IPS DF 19.7 (cell line): ENCODE measurements around the gene AKR1B1.
"Not testable (repeated sequence)": the region's sequence is repeated elsewhere in the genome, so short reads cannot be mapped to it uniquely, and the experiment has no call there.

Source experiments
- DNase-seq: peaks from one replicate; pipeline ENCODE4 v3.0.0-alpha.2; 2013; ENCODE audit warnings: low read depth, low spot score

AKR1B1 gene

DNA sequence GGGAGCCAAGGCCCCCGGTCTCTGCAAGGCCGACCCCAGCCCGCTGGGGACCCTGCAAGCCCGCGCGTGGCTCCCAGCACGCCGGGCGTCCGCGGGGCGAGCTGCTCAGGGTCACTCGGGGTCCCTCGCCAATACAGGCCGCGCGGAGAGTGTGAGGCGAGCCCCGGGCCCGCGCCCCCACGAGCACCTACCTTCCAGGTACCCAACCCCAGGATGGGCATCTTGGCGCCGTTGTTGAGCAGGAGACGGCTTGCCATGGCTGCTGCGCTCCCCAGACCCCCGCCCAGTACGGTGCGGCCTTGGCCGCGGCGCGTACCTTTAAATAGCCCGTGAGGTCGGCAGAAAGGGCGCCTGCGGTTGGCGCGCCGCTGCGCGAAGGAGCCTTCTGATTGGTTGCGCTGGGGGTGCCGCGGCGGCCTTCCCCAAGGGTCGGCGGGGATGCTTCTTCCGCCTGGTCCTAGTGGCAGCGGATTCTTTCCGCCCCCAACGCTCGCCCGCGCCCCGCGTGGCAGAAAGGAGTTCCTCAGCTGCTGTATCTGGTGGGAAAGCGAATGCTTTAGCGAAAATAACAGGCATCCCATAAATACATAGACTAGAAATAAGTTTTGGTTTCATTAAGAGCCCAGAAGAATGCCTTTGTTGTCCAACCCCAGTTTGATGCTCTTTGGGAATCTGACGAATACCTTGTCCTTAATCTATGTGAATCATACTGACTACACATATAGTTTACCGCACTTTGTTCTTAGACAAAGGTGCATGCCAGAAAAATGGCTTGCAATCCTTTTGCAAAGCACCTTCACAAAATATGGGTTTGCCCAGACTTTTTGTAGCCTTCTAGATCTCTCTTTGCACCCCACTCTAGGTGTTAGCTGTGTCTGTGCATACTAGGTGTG is at the start of gene AKR1B1:
AKR1B1 (minus strand) TSS at position 295 of the 893 bp plus-strand sequence; CDS start at position 257, 38 bp downstream.
- peak; percentile 79 for DNase-seq

DNA sequence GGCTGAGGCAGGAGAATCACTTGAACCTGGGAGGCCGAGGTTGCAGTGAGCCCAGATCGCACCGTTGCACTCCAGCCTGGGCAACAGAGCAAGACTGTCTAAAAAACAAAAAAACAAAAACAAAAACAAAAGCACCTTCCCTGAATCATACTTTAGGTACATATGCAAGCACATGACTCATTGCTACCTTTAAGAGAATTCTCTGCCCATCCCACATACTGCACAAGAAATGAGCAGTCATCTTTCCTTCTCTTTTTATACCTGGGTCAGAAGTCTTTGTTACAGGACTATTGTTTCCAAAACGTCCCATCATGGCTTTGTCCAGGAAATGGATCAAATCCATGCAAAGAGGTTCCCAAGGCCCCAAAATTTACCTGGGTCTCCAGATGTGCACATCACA is 47.0 kb upstream of the AKR1B1 start:
- no peak for DNase-seq

DNA sequence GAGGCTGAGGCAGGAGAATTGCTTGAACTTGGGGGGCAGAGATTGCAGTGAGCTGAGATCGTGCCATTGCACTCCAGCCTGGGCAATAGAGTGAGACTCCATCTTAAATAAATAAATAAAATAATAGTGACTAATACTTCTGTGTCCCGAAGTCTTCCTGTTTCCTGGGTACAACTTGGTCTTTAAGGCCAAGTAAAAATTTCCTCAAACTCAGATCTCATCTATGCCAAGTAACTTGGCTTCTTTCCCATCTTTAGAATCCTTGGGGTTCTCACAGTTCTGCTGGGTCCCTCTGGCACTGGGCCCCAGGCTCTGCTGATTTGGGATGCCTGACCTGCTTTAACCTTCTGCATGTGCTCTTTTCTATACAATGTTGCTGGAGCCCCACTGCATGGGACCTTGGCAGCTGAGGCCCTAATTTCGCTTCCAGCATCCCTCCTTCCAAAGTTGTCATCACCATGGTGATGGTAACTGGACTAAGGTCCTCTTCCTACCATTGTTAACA is 45.8 kb upstream of the AKR1B1 start:
- DNase-seq: no peak

DNA sequence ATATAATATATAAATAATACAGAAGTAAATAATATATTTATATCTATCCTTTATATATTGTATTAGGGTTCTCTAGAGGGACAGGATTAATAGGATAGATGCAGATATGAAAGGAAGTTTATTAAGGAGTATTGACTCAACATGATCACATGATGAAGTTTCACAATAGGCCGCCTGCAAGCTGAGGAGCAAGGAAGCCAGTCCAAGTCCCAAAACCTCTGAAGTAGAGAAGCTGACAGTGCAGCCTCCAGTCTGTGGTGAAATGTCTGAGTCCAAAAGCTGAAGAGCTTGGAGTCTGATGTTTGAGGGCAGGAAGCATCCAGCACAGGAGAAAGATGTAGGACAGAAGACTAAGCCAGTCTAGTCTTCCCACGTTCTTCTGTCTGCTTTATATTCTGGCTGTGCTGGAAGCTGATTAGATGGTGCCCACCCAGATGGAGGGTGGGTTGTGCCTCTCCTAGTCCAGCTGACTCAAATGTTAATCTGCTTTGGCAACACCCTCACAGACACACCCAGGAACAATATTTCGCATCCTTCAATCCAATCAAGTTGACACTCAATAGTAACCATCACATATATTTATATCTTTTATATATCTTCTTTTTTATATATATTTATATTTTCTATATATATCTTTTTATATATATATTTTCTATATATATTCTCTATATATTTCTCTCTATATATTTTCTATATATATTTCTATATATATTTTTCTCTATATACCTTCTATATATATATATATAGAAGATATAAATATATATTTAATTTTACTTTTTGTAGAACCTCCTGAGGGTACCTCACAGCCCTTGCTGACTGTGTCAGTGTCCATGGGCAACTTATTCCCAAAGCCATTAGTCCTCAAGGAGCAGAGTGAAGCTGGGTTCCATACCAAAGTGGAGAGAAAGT is 43.8 kb upstream of the AKR1B1 start:
- no peak for DNase-seq

DNA sequence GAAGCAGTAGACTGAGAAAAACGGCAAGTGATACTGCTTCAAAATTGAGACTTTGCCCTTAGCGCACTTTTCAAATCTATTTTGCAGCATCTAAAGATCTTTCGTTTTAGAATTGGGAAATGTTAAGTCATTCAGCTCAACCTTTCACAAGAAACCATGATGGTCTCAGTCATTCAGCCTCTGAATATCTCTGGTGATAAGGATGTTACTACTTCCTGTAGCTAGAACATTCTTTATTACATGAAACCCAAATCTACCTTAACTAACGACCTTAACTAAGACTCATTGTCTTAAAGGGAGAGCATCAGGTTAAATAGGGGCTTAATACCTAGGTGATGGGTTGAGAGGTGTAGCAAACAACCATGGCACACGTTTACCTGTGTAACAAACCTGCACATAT is 42.1 kb upstream of the AKR1B1 start:
- no peak for DNase-seq

DNA sequence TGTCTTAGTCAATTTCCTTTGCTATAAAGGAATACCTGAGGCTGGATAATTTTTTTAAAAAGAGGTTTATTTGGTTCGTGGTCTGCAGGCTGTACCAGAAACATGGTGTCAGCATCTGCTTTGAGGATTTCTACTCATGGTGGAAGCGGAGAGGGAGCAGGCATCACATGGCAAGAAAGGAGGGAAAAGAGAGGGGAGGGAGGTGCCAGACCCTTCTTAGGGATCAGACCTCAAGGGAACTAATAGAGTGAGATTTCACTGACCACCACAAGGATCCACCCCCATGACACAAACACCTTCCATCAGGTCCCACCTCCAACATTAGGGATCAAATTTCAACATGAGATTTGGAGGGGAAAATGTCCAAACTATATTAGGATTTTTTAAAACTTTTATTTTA is 41.5 kb upstream of the AKR1B1 start:
- DNase-seq: no peak

DNA sequence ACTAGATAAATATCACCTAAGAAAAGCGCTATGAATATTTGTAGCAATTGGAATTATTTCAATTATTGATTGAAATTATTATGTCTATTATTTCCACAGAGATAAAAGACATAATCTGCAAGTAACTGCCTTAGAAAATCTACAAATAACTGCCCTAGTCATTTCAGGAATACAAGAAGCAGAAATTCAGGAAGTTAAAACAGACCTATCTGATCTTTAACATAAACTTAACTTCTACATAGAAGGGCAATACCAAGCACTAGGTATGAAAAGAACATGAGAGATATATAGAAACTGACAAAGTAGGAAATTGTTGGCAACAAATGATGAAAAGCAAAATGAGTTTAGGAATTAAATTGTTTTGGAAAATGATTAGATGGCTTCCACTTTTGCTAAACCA is 36.6 kb upstream of the AKR1B1 start:
- no peak for DNase-seq

DNA sequence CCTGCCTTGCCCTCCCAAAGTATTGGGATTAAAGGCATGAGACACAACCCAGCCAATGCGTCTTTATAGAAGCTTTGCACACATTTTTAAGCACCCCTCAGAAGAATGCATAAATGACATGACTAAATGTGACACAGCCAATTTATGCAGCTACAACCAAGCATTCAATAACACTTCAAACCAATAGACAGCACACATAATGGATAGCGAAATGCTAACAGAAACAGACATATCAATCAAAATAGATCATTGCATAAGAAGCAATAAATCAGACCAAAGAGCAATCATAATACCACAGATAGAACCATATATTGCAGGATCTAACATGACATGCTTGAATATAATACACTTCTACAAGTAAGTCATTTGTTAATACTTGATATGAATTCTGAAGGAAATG is 34.2 kb upstream of the AKR1B1 start:
- DNase-seq: no peak

DNA sequence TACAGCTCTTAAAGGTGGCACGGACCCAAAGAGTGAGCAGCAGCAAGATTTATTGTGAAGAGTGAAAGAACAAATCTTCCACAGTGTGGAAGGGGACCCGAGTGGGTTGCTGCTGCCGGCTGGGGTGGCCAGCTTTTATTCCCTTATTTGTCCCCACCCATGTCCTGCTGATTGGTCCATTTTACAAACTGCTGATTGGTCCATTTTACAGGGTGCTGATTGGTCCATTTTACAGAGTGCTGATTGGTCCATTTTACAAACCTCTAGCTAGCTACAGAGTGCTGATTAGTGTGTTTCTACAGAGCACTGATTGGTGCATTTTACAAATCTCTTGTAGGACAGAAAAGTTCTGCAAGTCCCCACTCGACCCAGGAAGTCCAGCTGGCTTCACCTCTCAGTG is 28.8 kb upstream of the AKR1B1 start:
- DNase-seq: not testable (repeated sequence)

DNA sequence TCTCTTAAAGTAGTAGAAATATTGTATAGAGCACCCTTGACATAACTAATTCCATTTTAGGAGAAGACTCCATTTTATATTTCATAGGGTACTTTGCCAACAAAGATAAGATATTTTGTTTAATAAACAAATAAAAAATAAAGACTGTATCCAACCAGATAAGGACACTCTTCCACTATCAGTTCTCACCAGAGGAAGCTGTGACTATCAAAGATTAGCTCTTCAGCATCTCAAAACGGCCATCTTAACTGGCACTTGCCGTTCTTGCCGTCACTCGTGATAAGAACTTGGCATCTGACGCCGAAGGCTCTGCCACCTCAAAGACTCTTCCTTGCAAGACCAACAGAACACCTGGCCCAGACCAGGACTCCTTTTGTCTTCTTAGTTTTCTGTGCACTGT is 26.3 kb upstream of the AKR1B1 start:
- no peak for DNase-seq

DNA sequence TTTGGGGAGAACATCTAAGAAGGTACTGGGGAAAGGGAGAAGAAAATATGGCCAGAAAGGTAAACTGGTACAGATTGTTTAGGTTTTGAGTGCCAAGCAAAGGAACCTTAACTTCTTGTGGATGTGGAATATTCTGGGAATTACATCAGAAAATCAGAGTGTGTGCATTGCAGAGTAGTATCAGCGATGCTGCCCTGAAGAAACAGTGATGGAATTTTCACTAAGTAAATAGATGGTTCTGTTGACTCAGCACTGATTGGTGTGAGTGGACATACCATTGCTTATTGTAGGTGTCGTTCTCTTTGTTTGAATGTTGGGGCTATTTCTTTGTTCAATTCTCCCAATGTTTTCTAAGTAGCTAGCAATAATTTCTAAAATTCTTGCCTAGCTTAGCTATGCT is 24.4 kb upstream of the AKR1B1 start:
- no peak for DNase-seq

DNA sequence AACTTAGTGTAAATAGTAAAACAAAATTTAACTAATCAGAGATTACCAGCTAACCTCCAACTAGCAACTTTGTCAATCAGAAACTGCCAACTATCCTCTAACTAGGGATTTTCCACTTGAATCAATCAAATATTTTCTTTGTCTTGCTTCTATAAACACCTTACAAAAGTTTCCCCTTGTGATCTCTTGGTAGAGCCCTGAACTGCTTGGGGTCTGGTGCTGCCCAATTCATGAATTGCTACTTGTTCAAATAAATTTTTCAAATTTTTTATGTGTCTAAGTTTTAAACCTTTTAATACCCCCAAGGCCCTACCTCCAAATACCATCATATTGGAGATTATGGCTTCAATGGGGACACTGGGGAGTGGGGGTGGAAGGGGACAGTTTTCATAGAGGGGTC is 24.0 kb upstream of the AKR1B1 start:
- DNase-seq: no peak

DNA sequence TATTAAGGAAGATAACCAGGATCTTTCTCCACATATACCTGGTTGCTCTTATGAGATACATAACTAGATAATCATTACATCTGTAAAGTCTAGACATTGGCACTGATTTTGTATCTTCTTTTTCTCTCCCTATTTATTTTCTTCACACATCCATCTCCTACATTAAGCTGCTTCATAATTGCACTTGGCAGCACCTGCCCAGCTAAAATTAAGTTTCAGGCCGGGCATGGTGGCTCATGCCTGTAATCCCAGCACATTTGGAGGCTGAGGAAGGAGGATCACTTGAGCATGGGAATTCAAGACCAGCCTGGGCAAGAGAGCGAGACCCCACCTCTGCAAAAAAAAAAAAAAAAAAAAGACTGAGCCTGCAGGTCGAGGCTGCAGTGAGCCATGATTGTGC is 22.3 kb upstream of the AKR1B1 start:
- DNase-seq: no peak

DNA sequence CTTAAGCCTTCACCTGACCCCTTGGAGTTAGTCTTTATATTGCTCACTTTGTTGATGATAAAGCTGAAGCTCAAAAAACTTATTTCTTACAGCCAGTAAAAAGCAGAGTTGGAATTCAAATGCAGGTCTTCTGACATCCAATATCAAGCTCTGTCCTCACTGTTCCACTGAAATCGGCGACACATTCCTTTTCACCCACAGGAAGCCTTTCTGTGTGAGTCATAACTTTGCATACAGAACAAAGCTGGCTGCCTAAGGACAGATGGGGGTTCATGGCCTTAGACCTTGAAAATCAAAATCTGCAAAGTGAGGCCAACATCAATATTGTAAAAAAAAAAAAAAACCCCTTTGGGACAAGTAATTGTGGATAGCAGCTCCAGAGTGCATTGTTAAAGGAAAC is 21.8 kb upstream of the AKR1B1 start:
- DNase-seq: no peak

DNA sequence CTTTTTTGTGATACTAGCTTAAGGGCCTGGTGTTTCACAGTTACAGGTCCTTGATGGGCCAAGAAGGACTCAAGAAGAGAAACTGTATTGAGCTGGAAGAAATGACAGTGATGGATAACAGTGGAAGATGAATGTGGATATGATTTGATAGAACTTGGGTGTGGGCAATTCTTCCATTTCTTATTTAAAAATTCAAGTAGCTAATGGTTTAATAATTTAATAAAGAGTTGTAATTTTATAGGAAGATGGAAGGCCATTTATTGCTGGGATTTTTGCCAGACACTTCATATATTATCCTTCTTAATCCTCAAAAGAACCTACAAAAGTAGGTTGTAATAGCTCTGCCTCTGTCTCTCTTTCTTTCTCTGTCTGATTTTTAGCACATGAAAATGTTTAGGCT is 21.3 kb upstream of the AKR1B1 start:
- no peak for DNase-seq

DNA sequence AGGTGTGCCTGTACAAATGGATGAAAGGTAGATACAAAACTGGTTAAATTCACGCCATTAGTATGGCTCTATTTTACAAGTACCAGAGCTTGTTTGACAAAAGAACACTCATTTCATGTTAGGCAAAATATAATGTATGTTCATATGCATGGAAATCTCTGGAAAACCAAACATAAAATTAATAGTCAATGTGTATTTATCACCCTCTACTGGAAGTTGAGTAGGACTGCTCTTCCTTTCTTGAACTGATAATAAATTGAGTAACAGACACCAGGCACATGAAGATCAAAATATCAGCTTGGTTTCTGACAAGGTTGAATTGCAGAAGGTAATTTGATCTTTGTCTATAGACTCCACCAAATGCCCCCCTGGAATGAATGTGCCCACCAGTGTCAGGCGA is 19.8 kb upstream of the AKR1B1 start:
- DNase-seq: no peak

DNA sequence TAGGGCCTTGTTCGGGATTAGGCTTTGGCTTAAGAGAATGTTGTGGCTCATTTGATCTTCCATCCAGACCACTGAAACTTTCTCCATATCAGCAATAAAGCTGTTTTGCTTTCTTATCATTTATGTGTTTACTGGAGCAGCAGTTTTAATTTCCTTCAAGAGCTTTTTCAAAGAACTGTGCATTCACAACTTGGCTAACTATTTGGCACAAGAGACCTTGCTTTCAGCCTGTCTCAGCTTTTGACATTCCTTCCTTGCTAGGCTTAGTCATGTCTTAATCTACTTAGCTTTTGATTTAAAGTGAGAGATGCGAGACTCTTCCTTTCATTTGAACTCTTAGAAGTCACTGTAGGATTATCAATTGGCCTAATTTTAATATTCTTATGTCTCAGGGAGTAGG is 19.1 kb upstream of the AKR1B1 start:
- no peak for DNase-seq

DNA sequence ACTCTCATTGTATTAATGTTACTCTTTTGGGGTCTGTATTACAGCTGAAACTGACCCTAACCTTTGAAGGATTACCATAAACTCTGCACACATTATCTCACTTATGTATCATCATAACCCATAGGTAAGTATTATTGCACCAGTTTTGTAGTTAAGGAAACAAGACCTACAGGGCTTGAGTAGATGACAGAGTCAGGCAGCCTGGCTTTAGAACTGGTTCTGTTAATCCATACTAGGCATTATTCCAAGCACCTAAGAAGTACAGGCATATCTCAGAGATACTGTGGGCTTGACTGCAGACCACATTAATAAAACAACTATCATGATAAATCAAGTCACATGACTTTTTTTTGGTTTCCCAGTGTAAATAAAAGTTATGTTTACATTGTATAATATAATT is 17.1 kb upstream of the AKR1B1 start:
- no peak for DNase-seq

DNA sequence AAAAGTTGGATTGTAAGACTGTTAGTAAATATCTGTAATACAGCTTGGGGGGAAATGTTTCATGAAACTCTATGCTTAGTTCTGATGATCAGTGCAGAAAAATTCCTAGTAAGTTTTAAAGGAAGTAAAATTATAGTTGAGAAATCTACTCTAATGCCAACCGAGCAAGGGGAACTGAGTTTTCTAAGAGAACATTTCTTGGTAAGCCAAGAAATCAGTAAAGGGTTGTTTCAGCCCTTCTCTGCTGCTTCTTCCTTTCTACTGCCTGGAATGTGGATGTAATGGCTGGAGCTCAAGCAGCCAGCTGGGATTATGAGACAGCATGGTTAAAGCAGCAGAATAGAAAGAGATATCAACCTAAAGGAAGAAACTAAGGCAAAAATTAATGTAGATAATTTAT is 15.9 kb upstream of the AKR1B1 start:
- DNase-seq: no peak

DNA sequence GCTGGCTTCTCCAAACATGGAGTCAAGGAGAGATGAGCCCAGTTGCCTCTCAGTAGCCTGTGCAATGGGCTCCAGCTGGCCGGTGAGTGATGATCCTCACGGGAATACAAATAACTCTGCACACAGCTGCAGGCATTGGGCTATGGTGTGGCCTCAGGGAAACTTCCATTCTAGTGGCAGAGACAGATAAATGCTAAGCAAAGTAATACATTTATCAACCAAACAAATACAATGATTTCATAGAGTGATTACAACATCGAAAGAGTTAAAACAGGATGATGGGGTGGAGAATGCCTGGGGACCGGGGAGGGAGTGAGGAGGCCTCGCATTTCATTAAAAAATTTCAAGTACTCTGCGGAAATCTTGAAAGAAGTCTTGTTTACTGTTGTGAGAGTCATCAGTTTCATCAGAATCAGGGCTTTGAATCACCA is 15.0 kb upstream of the AKR1B1 start:
- no peak for DNase-seq

DNA sequence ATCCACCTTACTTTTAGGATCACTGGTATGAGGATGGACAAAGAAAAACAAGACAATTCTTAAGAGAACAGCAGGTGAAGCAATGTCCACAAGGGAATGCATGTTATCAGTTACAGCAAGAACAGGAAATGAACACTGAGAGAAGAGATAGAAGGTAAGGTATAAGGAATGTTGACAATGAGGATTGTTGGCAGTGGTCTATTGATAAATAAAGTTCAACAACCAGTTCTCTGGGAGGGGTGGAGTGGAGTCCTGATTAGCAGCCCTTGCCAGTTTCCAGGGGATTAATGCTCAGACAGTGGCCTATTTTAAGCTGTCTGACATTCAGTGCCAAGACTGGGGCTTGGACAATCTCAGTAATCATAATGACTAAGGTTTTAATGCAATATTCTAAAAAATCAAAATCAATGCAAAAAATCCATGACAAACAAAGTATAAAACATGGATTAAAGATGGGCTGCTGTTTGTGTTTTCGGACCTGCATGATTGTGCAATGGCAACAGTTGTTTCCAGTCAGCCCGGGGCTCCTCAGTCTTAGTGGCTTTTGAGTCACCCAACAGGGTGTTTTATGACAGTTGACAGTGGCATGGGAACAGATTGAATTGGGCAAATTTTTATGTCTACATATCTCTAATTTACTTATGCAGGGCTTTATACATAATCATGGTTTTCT is 13.8 kb upstream of the AKR1B1 start:
- no peak for DNase-seq

DNA sequence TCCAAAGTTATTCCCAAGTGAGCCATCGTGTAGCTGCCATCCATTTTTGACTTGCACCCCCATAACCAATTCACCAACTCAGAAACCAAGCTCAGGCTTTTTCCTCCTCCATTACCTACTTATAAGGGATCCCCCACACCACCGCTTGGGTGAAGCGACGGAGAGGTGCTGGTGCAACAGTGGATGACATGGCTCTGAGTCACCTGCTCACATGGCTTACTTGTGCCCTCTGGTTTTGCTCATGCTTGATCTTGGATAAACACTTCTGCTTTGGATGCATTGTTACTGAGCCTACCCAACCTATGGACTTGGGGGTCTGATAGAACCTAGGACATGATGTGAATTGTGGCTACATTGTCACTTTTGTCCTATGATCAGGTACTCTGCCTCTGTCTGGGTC is 12.0 kb upstream of the AKR1B1 start:
- no peak for DNase-seq
